ENCODE data around the gene DMD.
A peak's percentile ranks its signal among the peaks of the same experiment; 100 is the strongest.

DMD gene

GRCh38 chrX:32489125-32489524 lies 722.2 kb downstream of the DMD start:
- no peak for DNase-seq (ENCODE audit: low spot score)

DNA sequence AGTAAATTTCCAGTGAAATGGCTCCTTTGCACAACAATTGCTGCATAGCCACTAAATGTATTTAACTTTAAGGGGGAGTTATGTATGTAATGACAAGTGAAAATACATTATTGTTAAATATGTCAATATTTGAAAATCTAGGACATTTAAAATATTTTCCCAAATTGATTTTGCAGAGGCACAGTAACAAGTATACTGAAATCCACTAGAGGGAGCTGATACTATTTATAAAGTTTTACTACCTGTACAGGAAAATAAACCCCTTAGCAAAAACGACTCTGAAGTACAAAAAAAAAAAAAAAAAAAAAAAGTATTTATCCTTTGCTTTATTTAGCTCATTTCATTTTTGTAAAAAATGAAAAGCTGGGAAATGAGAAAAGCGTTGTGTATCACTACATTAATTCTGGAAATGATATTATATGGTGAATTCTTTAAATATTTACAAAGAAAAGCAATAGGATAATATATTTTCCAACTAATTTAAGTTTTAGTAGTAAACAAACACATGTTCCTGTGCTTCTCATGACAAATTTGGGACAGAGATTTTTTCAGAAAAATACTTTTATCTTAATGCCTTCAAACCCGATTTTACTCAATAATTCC lies 727.7 kb downstream of the DMD start:
- peak; percentile 1 for DNase-seq (ENCODE audit: low spot score)

DNA sequence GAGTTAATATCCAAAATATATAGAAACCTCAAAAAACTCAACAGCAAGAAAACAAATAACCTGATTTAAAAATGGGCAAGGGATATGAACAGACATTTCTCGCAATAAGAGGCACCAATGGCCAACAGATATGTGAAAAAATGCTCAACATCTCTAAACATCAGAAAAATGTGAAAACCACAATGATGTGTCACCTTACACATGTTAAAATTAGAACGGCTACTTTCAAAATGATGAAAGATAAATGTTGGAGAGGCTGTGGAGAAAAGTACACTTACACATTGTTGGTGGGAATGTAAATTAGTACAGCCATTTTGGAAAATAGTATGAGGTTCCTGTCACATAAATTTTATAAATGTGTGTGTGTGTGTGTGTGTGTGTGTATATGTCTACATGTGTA lies 731.3 kb downstream of the DMD start:
- DNase-seq (ENCODE audit: low spot score), result no peak

GRCh38 chrX:32472364-32472763 lies 739.0 kb downstream of the DMD start:
- DNase-seq (ENCODE audit: low spot score), result no peak

DNA sequence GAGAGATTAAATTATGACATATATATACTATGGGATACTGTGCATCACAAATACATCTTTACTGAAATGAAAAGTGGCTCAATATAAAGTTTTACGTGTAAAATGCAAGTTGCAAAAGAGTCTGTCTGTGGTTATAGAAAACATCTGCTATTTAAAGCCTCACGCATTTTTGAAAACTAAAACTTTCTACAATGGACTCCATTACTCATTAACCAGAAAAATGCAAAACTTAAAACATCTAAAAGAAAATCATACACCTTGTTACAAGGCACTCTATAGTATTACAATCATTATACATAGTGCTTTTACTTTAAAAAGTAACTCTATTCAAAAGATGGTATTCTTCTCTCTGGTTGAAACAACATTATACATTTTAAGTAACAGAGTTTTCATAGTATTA lies 755.6 kb downstream of the DMD start:
- no peak for DNase-seq (ENCODE audit: low spot score)

GRCh38 chrX:32451954-32452695 lies 759.2 kb downstream of the DMD start:
- no peak for DNase-seq (ENCODE audit: low spot score)

GRCh38 chrX:32448945-32449344 lies 762.4 kb downstream of the DMD start:
- DNase-seq (ENCODE audit: low spot score), result no peak

GRCh38 chrX:32448320-32448719 lies 763.0 kb downstream of the DMD start:
- DNase-seq (ENCODE audit: low spot score), result peak; percentile 4

DNA sequence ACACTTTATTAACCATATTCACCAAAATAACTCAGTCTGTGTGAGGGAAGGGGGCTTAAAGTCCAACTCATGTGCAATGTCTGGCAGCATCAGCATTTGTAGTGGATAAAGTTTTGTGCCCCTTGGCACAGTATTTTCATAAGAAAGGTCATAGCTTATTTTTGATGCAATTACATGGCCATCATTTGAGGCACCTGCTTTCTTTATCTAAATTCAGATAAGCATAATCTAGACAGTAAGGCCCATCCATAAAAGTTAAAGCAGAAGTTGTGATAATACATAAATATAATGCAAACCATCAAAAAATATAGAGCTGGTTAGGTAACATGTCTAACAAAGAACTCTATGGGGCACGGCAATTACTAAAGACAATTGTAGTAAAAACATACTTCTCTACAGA lies 763.7 kb downstream of the DMD start:
- no peak for DNase-seq (ENCODE audit: low spot score)

DNA sequence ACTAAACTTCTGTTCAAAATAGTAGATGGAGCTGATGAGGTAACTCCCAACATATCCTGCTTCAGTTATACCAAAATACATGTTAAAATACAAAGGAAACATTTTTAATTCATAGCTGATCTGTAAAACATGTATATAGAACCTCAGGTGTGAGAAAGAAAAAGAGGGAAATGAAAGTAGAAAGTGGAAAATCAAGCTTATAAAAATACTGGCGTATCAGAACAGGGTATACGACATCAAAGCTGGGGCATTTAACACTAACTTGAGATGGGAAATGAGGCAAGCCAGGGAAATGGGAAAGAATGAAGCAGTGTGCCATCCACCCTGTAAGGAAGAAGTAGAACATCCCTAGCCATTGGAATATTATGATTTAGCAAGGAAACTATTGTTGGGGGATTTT lies 767.5 kb downstream of the DMD start:
- DNase-seq (ENCODE audit: low spot score), result no peak

DNA sequence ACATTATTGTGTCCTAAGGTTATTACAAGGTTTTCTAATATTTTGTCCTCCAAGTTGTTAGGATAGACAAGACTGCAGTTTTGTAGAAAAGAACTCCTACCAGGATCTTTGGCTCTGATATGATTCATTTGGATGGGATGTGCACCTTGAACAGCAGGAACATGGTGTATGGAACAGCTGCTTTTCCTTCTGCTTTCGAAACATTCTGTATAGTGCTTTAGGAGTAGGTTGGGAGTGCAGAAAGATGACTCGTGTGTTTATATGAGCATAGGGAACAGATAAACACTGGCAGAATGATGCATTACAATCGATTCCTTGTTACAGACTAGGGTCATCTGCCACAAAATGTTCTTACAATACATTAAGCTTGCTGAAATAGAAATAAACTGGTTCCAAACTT lies 790.1 kb downstream of the DMD start:
- no peak for DNase-seq (ENCODE audit: low spot score)

DNA sequence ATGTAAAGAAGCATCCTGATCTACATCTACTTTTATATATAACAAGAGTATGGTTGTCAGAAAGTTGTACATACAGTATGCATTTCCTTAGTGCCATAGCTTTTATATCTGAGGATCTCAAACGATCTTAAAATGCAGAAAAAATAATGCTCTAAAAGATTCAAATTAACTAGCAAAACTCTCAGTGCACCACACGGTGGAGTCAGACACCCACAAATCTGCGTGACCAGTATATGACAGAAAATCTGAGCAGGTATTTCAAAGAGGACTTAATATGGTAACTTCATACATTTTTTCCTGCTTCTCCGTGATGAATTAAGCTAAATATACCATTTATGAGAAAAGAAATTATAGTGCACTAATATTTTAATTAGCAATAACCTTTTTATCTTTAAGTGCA lies 803.0 kb downstream of the DMD start:
- DNase-seq (ENCODE audit: low spot score), result peak; percentile 1

- no peak for DNase-seq (ENCODE audit: low spot score)
Measured at GRCh38 chrX:32397562-32398216, 813.7 kb downstream of the DMD start.

DNA sequence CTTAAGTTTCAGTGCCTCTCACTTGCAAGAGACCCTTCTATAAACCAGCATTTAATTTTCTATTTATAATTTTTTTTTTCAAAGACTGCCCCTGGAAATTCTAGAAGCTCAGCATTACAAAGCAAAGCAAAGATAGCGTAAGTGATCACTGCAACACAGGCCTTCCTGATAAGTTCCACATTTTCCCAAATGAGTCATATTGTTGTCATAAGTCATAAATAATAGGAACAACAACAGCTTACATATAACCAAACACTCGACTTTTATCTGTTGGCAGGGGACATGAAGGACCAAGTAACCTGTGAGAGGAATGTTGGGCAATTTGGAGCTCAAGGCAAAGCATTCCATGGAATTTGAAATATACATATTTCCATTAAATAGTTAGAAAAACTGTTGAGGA lies 815.5 kb downstream of the DMD start:
- no peak for DNase-seq (ENCODE audit: low spot score)

DNA sequence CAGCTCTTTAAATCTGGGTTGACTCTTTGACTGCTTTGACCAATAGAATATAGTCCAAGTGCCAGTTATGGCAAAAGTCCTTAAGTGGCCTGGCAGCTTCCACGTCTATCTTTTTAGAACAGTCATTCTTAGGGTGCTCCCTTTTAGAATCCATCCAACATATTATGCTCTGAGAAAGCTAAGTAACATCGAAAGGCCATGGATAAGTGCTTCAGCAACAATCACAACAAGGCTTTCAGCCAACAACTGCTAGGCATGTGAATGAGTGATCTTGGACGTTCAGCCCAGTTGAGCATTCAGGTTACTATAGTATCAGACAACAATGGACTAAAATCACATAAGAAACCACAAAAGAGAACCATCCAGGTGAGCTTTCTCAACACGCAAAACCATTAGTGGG lies 818.7 kb downstream of the DMD start:
- no peak for DNase-seq (ENCODE audit: low spot score)

DNA sequence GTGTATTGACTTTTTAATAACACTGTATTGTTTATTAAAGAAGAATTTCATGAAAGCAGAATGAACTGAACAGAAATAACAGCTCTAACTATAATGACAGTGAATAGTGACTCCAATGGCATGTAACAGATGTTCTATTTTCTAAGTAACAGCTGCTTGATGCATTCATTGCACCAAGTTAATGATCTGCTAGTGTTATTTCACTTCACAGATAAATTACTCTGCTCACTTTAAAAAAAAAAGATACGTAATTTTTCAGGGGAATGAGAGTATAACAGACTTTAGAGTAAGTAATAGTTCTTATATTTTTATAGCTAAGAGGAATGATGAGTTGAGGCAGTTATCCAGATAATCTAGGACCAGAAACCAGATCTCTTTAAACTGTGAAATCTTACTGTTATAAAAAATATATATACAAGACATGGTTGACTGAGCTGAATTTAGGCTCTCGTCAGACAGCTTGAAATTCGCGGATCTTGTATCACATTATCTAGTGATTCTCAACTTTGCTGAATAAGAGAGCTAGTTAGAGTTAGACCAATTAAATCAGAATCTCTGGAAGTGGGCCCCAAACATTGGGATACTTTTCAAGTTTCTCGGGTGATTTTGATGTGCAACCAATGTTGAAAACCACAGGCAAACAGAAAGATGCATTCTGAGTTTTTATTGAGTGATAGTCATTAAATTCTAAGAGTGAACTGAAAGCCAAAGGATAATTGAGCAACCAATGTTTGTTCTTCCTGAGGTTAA lies 840.7 kb downstream of the DMD start:
- DNase-seq (ENCODE audit: low spot score), result no peak

DNA sequence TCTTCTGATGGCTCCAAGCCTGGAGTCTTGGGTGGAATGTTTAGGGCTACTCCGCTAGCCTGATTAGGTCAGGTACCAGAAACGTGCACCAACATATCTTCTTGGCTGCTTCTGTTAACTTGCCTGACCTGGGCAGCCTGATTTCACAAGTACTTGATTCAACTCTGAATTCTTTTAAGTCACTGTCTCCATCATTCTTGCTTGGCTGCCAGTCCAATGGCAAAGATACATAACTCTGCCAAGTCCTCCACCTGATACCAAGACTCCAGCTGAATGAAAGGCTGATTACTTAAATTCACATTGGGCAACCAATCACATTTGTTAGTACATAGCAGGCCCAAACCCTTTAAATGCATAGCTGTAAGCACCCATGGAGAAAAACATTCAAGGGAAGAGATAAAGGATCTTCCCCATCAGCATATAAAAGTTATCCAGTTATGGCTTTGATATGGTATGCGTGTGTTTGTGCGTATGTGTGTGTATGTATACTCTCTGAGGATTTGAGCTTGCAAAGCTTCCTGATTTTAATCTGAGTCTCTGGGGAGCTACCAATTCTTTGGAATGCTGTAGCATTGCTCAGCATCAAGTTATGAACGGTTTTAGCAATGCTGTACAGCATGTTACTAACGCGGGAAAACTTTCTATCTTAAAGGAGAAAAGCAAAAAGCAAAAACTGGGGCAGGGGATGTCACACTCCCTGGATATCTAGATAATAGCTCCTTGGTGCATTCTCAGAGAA lies 917.2 kb downstream of the DMD start:
- no peak for DNase-seq (ENCODE audit: low spot score)

DNA sequence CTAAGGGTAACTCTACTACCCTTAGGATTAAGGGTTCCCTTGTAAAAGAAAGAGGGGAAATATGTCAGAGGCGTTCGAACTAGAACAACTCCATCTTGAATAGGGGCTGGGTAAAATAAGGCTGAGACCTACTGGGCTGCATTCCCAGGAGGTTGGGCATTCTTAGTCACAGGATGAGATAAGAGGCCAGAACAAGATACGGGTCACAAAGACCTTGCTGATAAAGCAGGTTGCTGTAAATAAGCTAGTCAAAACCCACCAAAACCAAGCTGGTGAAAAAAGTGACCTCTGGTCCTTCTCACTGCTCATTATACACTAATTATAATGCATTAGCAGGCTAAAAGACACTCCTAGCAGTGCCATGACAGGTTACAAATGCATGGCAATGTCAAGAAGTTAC lies 922.0 kb downstream of the DMD start:
- DNase-seq (ENCODE audit: low spot score), result no peak

DNA sequence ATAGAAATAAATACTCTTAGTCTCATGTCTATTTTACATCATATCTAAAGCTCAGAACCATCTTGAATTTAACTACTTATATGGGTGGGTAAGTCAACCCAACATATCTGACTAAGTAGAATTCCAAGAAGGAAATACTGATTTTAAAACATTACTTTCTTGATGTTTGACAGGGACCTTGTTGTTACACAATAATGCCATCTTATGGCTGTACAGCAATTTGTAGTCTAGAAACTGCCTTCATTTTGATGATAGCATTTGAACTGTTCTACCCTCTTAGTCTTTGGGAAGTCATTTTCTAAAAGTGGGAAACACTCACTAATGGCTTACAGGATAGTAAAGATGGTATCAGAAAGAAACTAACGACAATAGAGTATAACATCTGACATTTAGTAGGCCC lies 929.5 kb downstream of the DMD start:
- no peak for DNase-seq (ENCODE audit: low spot score)

GRCh38 chrX:32280921-32281320 lies 930.4 kb downstream of the DMD start:
- no peak for DNase-seq (ENCODE audit: low spot score)

DNA sequence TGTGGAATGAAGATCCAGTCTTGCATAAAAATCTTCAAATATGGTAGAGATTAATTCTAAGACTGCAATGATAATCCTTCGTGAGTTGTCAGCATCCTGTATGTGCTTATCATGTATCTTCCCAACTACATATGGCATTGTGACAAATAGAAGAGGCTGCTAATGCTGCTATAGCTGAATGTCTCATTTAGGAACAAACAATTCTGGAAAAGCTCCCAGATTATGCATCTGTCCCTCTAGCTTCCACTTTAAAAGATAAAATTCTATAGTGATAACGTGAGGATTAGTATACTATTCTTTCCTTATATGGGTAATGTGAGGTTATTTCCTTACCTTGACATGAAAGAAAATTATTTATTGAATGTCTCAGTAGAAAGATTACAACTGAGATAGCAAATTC lies 930.9 kb downstream of the DMD start:
- DNase-seq (ENCODE audit: low spot score), result no peak

DNA sequence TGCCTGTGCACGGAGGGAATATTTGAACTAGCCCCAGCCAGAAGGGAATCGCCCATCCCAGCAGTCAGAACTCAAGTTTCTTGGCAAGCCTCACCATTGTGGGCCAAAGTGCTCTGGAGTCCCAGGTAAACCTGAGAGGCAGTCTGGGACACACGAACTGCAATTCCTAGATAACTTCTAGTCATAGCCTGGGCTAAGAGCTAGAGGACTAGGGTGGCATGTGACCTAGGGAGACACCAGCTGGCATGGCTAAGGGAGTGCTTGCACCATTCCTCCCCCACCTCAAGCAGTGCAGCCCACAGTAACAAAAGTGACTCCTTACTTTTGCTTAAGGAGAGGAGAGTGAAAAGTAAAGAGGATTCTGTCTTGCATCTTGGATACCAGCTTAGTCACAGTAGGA lies 935.2 kb downstream of the DMD start:
- DNase-seq (ENCODE audit: low spot score), result no peak

All from globus pallidus (tissue), 1 donor.